Vagina (tissue), 2 donors: ENCODE measurements around the gene MSI2. TPM values are rescaled to one million over a fixed set of nuclear protein-coding genes. Genes with fewer than 3 reads are reported as not detected.

Source experiments
- DNase-seq, 2 donors: peaks; one replicate each; pipeline ENCODE4 v3.0.0-alpha.2; 2017; ENCODE audit errors: extremely low spot score in 2 of 2
- H3K27ac ChIP-seq: fragments of 200-600 bp; sonication (generic); one replicate; pipeline ENCODE4 v1.5.1; 2019
- H3K27me3 ChIP-seq: fragments of 200-600 bp; sonication (generic); one replicate; pipeline ENCODE4 v1.5.1; 2019
- H3K36me3 ChIP-seq, 2 donors: fragments of 200-600 bp; sonication (generic); one replicate each; pipeline ENCODE4 v1.5.1; 2017 to 2019
- H3K4me1 ChIP-seq: fragments of 200-600 bp; sonication (generic); one replicate; pipeline ENCODE4 v1.5.1; 2019
- H3K4me3 ChIP-seq, 2 donors: fragments of 200-600 bp; sonication (generic); 1 replicate in 1 of 2; 2 replicates in 1 of 2; pipeline ENCODE4 v1.5.1; 2016 to 2019
- H3K9me3 ChIP-seq: fragments of 200-600 bp; sonication (generic); one replicate; pipeline ENCODE4 v1.5.1; 2019
- CTCF ChIP-seq, 3 experiments: fragments of 450-650 bp in 2 of 3; fragments of 200-600 bp in 1 of 3; sonication (generic) in 1 of 3; IDR thresholded peaks; one replicate each; pipeline ENCODE4 v1.5.1; 2017 to 2019; ENCODE audit warnings: antibody characterized with exemption in 3 of 3, mild to moderate bottlenecking in 2 of 3, moderate library complexity in 2 of 3
- POLR2A ChIP-seq, 2 donors: fragments of 450-650 bp; IDR thresholded peaks; one replicate each; pipeline ENCODE4 v1.6.1; 2017; ENCODE audit warnings: antibody characterized with exemption in 2 of 2, mild to moderate bottlenecking in 2 of 2, moderate library complexity in 2 of 2
- POLR2AphosphoS5 ChIP-seq, 2 donors: sonication (generic); formaldehyde crosslinking; IDR thresholded peaks; one replicate each; pipeline ENCODE4 v1.9.0; 2017; ENCODE audit warnings: antibody characterized with exemption in 2 of 2, mild to moderate bottlenecking in 2 of 2, low read depth in 1 of 2; ENCODE audit not compliant: insufficient read depth in 1 of 2
- intact Hi-C: fragments of 100-400 bp; cut with DNase I; formaldehyde crosslinking; loops from one replicate; pipeline ENCODE4 v1.15.1; 2023
- total RNA-seq: library from RNA; depleted of rRNA; stranded (reverse); fragments of >200 nt; gene quantifications from one replicate; pipeline ENCODE4 v1.2.3, GENCODE V29; 2016

Gene MSI2
- total RNA-seq, 1 donor from 2014 or later, result 27.3 TPM

GRCh38 chr17:57521606-57522005, 265.3 kb downstream of the MSI2 start:
- H3K4me1 ChIP-seq, result peaks cover 6% of the 10 kb centered on the region
- no peak overlapping the region for H3K27ac ChIP-seq
- no peaks in the 10 kb centered on the region for H3K9me3 ChIP-seq
- no peaks in the 10 kb centered on the region for H3K36me3 ChIP-seq
- TF ChIP-seq POLR2A (IDR thresholded peaks at IDR 0.05), result no peak
- TF ChIP-seq CTCF (IDR thresholded peaks at IDR 0.05), result no peak
- no peak for TF ChIP-seq POLR2AphosphoS5 (IDR thresholded peaks at IDR 0.05; ENCODE audit: insufficient read depth in 1 of 2, low read depth in 1 of 2)
- no peak overlapping the region for H3K4me3 ChIP-seq
- intact Hi-C loops, result no loop called here
- no peaks in the 10 kb centered on the region for H3K27me3 ChIP-seq
- no peak for DNase-seq

- DNase-seq, result no peak
- no peaks in the 10 kb centered on the region for H3K27me3 ChIP-seq
- intact Hi-C loops, result no loop called here
- TF ChIP-seq CTCF (IDR thresholded peaks at IDR 0.05) (no peak), POLR2A (IDR thresholded peaks at IDR 0.05) (no peak)
- H3K4me1 ChIP-seq, result peaks cover 6% of the 10 kb centered on the region
- H3K27ac ChIP-seq, result no peak overlapping the region
- no peak overlapping the region for H3K4me3 ChIP-seq
- no peaks in the 10 kb centered on the region for H3K36me3 ChIP-seq
- no peaks in the 10 kb centered on the region for H3K9me3 ChIP-seq
Measured at GRCh38 chr17:57522042-57523005, 266.0 kb downstream of the MSI2 start.

DNA sequence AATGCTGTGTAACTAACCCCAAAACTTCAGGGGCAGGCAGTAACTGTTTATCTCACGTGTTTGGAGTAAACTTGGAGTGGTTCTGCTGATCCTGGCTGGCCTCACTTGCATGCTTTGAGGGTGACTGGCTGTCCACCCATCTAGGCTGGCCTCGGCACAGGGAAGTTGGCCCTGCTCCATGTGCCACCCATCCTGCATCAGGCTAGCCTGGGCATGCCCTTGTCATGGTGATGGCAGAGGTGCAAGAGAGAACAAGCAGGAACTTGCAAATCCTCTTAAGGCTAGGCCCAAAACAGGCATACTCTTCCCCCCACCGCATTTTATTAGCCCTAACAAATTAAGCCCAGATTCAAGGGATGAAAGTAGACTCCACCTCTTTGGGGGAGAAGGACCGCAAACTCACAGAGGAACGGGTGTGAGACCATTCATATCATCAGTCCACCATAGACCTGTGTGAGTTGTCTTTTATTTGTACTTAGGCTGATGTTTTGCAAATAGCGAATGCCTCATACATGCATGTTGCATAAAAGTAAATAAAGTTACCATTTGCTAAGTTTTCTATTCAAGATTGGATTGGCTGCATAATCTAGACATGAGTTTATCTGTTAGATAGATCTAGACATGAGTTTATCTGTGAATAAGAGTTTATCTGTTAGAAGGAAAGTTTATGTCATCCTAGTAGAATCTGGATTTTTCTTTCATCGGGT, 267.8 kb downstream of the MSI2 start:
- no peaks in the 10 kb centered on the region for H3K27me3 ChIP-seq
- TF ChIP-seq POLR2AphosphoS5 (IDR thresholded peaks at IDR 0.05; ENCODE audit: insufficient read depth in 1 of 2, low read depth in 1 of 2), result no peak
- no peak for TF ChIP-seq CTCF (IDR thresholded peaks at IDR 0.05)
- no peak for DNase-seq
- H3K36me3 ChIP-seq, result no peaks in the 10 kb centered on the region
- H3K27ac ChIP-seq, result no peak overlapping the region
- intact Hi-C loops, result no loop called here
- no peak overlapping the region for H3K4me3 ChIP-seq
- peaks cover 6% of the 10 kb centered on the region for H3K4me1 ChIP-seq
- H3K9me3 ChIP-seq, result no peaks in the 10 kb centered on the region

DNA sequence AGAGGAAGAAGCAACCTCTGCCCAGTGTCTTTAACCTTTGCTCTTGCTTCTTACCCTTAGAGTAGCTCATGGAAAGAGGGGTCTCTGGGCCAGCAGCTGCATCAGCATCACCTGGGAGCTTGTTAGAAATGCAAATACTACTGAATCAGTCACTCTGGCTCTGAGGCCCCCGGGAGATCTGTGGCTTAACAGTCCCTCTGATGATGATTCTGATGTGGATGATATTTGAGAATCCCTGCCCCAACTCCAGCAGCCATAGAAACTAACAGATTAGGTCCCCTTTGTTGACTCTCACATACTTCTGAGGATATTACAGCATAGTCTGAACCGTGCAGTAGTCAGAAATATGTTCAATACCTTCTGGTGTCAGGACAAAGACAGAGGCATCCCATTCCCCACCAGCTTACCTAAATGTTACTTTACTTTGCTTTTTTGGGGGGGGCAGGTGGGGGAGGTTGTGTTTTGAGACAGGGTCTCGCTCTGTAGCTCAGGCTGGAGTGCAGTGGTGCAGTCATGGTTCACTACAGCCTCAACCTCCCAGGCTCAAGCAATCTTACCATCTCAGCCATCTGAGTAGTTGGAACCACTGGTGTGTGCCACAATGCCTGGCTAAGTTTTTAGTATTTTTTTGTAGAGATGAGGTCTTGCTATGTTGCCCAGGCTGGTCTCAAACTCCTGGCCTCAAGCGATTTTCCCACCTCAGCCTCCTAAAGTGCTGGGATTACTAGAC, 268.7 kb downstream of the MSI2 start:
- Histone ChIP-seq H3K9me3 (no peaks in the 10 kb centered on the region), H3K27ac (no peak overlapping the region), H3K27me3 (no peaks in the 10 kb centered on the region), H3K4me1 (peaks cover 6% of the 10 kb centered on the region), H3K36me3 (no peaks in the 10 kb centered on the region), H3K4me3 (no peak overlapping the region)
- TF ChIP-seq POLR2A (IDR thresholded peaks at IDR 0.05) (no peak), POLR2AphosphoS5 (IDR thresholded peaks at IDR 0.05; ENCODE audit: insufficient read depth in 1 of 2, low read depth in 1 of 2) (no peak), CTCF (IDR thresholded peaks at IDR 0.05) (no peak)
- intact Hi-C loops, result no loop called here
- DNase-seq, result no peak
